Hepatocyte (in vitro differentiated cells): ENCODE results near the gene SLF2.

Experiments used
- EZH2 ChIP-seq: fragments of 200-600 bp; sonication (generic); IDR thresholded peaks from 2 replicates; pipeline ENCODE4 v1.6.1; 2016; ENCODE audit warnings: antibody characterized with exemption, mild to moderate bottlenecking, borderline replicate concordance
- EZH2phosphoT487 ChIP-seq: fragments of 200-600 bp; sonication (generic); IDR thresholded peaks from one replicate; pipeline ENCODE4 v1.6.1; 2018; ENCODE audit warnings: antibody characterized with exemption, mild to moderate bottlenecking, low read depth, moderate library complexity; ENCODE audit not compliant: unreplicated experiment, severe bottlenecking
- TF ChIP-seq, protein P1 (sequence below): fragments of 200-600 bp; sonication (generic); IDR thresholded peaks from 2 replicates; pipeline ENCODE4 v1.5.1; 2016; ENCODE audit warnings: antibody characterized with exemption, mild to moderate bottlenecking; ENCODE audit not compliant: poor library complexity

DNA sequence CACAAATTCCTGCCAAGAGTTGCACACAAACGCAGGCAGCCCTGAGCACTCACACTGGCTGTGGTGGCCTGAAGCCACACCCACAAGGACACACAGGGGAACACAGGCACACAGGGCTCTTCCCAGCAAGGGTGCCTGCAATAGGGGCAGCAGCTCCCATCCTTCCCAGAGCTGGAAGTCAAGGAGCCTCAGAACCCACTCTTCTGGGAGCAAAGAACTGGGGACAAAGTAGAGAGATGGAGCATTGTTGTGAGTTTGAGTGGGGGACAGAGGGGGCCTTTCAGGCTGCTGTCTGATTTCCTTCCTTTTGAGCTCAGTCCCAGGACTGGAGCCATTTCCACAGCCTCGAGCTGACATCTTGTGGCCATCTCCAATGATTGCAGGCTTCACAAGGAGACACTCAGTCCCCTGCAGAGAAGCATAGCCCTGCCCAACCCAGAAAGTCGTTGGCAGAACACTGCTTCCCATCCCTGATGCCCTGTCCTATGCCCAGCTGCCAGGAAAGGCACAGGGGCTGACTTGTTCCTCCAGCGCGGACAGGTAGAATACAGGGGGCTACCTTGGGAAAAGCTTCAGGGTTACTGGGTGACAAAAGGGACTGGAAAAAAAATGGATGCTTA, 34.4 kb upstream of the SLF2 start:
- TF ChIP-seq, protein P1, sequence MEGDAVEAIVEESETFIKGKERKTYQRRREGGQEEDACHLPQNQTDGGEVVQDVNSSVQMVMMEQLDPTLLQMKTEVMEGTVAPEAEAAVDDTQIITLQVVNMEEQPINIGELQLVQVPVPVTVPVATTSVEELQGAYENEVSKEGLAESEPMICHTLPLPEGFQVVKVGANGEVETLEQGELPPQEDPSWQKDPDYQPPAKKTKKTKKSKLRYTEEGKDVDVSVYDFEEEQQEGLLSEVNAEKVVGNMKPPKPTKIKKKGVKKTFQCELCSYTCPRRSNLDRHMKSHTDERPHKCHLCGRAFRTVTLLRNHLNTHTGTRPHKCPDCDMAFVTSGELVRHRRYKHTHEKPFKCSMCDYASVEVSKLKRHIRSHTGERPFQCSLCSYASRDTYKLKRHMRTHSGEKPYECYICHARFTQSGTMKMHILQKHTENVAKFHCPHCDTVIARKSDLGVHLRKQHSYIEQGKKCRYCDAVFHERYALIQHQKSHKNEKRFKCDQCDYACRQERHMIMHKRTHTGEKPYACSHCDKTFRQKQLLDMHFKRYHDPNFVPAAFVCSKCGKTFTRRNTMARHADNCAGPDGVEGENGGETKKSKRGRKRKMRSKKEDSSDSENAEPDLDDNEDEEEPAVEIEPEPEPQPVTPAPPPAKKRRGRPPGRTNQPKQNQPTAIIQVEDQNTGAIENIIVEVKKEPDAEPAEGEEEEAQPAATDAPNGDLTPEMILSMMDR = peak; percentile 81
- TF ChIP-seq EZH2 = no peak
- TF ChIP-seq EZH2phosphoT487 = no peak
